ENCODE data around the gene TBC1D22B. TPM values are rescaled to one million over a fixed set of nuclear protein-coding genes. Genes with fewer than 3 reads are reported as not detected.

Gene TBC1D22B
- total RNA-seq, 1 experiment from 2014 or later = 12.9 TPM

- Histone ChIP-seq H2BK120ac (ENCODE audit: low read depth, low read length, poor library complexity, severe bottlenecking) (no peak overlapping the region), H3K4ac (ENCODE audit: low read depth, low read length) (no peak overlapping the region), H3T11ph (ENCODE audit: low read length) (no peak overlapping the region), H2AK5ac (ENCODE audit: insufficient read length, low read length) (no peak overlapping the region), H3K27ac (ENCODE audit: insufficient read length, low read depth, low read length) (no peak overlapping the region), H4K8ac (replicated peaks; ENCODE audit: insufficient read length, low read depth, low read length) (no peak overlapping the region), H3K56ac (ENCODE audit: insufficient read length, low read depth, low read length) (no peak overlapping the region), H2BK15ac (ENCODE audit: low read depth, low read length) (no peak overlapping the region), H3K23me2 (ENCODE audit: insufficient read length, low read depth, low read length, poor library complexity, severe bottlenecking) (no peaks in the 10 kb centered on the region), H3K9me3 (ENCODE audit: control insufficient read depth, low read depth, low read length) (no peaks in the 10 kb centered on the region), H2AFZ (ENCODE audit: low read length) (no peak overlapping the region), H3K14ac (ENCODE audit: insufficient read depth, low read length) (no peak overlapping the region), H2BK12ac (ENCODE audit: insufficient read length, low read depth, low read length) (no peak overlapping the region), H3K9ac (ENCODE audit: extremely low read depth, insufficient read length, low read length) (no peak overlapping the region), H3K4me1 (ENCODE audit: insufficient read depth, low read length) (no peaks in the 10 kb centered on the region), H4K5ac (ENCODE audit: insufficient read length, low read depth, low read length) (no peak overlapping the region), H3K27me3 (ENCODE audit: insufficient read depth, low read length) (no peaks in the 10 kb centered on the region), H3K79me2 (ENCODE audit: insufficient read depth, low read length) (no peaks in the 10 kb centered on the region), H3K4me2 (ENCODE audit: insufficient read depth, insufficient read length, low read length) (no peak overlapping the region), H2BK20ac (ENCODE audit: low read depth, low read length, poor library complexity, severe bottlenecking) (no peak overlapping the region), H3K18ac (ENCODE audit: insufficient read length, low read depth, low read length) (no peak overlapping the region), H3K79me1 (ENCODE audit: insufficient read depth, low read depth, low read length, poor library complexity, severe bottlenecking) (no peaks in the 10 kb centered on the region), H4K91ac (ENCODE audit: insufficient read length, low read depth, low read length) (no peak overlapping the region), H4K20me1 (ENCODE audit: control insufficient read depth, insufficient read depth, insufficient read length) (no peaks in the 10 kb centered on the region), H2BK5ac (ENCODE audit: insufficient read length, low read length) (no peak overlapping the region), H3K23ac (ENCODE audit: insufficient read length, low read depth, low read length) (no peak overlapping the region)
- Mint-ChIP-seq H3K27me3 (ENCODE audit: low read depth) (no peaks in the 10 kb centered on the region), H3K9me3 (no peaks in the 10 kb centered on the region), H3K27ac (no peak overlapping the region; a peak in 2 of 7 replicates), H3K4me3 (no peak overlapping the region), H3K36me3 (ENCODE audit: insufficient read depth in 1 of 3, low read depth in 3 of 3) (peaks cover 8 to 53% (median 27%) of the 10 kb centered on the region in 3 experiments; a peak in 5 of 7 replicates), H3K4me1 (no peaks in the 10 kb centered on the region)
- DNase-seq = no peak
- TF ChIP-seq CTCF (conservative IDR thresholded peaks at IDR 0.05) = no peak
- no CpG with 5 or more reads among the region's 1 CpG for WGBS (ENCODE audit: extremely low coverage, insufficient read length, low lambda C conversion rate)
Measured at GRCh38 chr6:37368961-37369320, 111.4 kb downstream of the TBC1D22B start.
